Cardiac septum (tissue), 1 donor: ENCODE measurements around the gene RPRD1B. TPM values are rescaled to one million over a fixed set of nuclear protein-coding genes. Genes with fewer than 3 reads are reported as not detected.
A peak's percentile ranks its signal among the peaks of the same experiment; 100 is the strongest.

Experiments used
- DNase-seq: peaks from one replicate; pipeline ENCODE4 v3.0.0-alpha.2; 2020; ENCODE audit warnings: low spot score
- intact Hi-C: fragments of 100-400 bp; cut with DNase I; formaldehyde crosslinking; loops from one replicate; pipeline ENCODE4 v1.14.0; 2022
- total RNA-seq: library from RNA; stranded (reverse); fragmentation: NEBNext Ultra II Directional; extraction: Animal tissue kit (Norgen Biotek cat#: 25700); gene quantifications from one replicate; pipeline ENCODE4 v1.2.1, GENCODE V29; 2021
- donor health status: DM: no; HTN: no; CAD: no.

The RPRD1B gene
- total RNA-seq, 1 donor from 2014 or later, result 62.2 TPM

DNA sequence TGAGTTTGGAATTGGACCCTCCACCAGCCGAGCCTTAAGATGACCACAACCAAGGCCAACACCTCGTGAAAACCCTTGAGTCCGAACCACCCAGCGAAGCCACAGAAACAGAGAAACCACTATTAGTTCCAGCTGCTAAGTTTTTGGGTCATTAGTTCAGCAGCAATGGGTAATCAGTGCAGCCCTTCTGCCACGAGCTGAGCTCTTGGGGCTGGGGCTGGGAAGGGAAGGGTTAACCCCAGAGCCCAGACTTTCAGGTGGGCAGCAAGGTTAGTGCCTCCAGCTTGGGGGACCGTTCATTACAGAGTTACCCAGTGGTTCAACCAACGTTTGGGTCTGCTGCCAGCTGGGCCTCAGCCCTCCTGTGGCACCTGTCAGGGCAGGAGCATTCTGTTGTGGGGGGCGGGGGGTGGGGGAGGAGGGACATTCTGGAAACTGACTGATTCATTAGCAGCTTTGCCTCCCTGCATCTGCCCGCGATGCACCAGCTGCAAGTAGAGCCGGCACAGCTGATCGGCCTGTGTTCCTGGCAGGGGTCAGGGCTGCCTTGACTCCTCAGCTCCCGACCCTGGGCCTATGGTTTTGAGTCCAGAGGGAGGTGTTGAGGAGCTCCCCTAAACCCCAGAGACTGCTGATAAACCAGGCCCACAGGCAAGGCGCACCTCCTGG is 78.8 kb downstream of the RPRD1B start:
- no peak for DNase-seq
- intact Hi-C loops, result no loop called here

DNA sequence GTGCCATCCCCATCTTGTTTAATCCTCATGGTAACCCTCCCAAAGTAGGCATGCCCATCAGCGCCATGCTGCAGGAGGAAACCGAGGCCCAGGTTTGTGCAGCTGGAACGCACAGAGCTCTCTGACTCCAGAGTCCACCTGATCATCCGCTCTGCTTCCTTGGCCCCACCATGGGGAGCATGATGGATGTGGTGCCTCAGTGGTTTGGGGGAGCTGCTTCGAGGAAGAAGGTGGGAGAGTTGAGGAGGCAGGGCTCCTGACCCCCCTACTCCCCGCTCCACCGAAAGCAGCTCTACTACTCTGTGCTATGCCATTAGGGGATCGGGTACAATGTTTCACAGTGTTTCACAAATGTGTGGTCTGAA is 79.4 kb downstream of the RPRD1B start:
- intact Hi-C loops, result no loop called here
- no peak for DNase-seq

DNA sequence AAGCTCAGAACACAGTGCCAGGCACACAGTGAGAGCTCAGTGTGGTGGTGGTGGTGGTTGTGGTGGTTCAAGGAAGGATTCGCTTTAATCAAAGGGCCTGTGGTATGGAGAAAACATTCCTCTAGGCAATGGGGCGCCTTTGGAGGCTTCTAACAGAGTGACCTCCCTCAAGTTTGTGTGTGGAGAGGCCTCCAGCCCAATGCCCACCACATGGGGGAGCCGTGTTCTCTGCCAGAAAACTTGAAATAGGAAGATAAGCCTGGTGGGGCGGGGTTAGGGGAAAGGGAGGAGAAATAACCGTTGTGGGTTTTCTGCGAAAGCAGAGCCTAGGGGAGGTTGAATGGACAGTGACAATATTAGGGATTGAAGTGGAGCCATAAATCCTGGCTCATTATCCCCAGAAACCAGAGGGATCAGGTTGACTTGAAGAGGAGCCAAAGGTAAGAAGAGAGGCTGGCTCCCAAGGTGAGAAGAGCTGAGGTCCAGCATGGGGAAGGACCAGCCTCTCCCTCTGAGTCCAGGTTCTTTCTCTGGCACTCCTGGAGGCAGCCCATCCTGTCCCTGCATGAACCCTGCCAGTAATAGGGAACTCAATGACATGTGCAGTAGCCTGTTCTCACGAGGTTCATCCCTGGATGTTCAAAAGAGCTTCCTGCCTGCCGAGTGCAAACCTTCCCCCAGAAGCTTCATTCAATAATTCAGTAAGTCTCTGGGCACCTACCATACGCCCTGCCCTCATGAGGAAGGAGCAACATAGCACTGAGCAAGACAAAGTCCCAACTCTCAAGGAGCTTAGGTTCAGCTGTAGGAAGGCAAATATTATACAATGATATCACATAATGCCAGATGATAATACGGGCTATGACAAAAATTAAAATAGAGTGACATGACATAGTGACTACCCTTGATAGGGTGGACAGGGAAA is 80.1 kb downstream of the RPRD1B start:
- intact Hi-C loops, result no loop called here
- no peak for DNase-seq

DNA sequence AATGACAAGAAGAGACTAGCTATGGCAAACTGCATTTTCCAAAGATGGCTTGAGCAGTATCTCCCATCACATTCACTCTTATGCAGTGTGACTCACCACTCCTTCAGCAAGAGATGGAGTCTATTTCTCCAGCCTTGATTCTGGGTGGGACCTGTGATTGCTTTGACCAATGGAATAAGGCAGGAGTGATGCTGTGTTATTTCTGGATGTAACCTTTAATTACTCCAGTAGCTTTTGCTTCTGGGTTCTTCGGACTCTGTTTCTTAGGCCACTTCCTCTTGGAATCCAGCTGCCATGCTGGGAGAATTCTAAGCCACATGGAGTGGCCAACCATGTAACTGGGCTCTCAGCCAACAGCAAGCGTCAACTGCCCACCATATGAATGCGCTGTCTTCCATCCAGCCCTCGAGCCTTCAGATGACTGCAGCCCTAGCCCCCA is 80.8 kb downstream of the RPRD1B start:
- intact Hi-C loops, result no loop called here
- DNase-seq, result no peak

DNA sequence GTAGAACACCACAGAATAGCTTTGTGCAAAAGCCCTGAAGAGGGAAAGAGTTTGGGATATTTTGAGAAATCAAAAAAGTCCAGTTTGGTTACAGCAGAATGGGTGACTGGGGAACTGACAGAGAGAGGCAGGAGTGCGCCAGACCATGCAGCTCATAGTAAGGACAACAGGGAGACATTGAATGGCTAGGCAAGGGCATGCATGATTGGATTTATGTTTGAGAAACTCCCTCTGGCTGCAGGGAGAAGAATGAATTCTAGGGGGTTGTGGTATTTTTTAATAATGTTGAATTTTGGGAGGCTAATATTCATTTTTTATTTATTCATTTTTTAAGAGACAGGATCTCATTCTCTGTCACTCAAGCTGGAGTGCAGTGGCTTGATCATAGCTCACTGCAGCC is 81.7 kb downstream of the RPRD1B start:
- no peak for DNase-seq
- intact Hi-C loops, result no loop called here

DNA sequence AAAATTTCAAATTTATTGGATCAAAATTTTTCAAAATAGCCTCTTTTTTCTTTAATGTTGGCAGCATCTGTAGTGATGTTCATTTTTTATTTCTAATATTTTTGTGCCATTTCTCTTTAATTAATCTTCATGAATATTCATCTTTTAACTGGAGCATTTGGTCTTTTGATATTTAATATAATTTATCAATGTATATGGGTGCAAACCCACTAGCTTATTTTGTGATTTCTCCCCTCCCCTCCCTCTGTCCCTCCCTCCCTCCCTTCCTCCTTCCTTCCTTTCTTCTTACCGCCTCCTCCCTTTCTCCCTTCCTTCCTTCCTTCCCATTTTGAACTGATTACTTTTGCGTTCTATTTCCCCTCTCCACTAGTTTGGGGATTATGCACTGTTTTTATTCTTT is 82.3 kb downstream of the RPRD1B start:
- no peak for DNase-seq
- intact Hi-C loops, result no loop called here

DNA sequence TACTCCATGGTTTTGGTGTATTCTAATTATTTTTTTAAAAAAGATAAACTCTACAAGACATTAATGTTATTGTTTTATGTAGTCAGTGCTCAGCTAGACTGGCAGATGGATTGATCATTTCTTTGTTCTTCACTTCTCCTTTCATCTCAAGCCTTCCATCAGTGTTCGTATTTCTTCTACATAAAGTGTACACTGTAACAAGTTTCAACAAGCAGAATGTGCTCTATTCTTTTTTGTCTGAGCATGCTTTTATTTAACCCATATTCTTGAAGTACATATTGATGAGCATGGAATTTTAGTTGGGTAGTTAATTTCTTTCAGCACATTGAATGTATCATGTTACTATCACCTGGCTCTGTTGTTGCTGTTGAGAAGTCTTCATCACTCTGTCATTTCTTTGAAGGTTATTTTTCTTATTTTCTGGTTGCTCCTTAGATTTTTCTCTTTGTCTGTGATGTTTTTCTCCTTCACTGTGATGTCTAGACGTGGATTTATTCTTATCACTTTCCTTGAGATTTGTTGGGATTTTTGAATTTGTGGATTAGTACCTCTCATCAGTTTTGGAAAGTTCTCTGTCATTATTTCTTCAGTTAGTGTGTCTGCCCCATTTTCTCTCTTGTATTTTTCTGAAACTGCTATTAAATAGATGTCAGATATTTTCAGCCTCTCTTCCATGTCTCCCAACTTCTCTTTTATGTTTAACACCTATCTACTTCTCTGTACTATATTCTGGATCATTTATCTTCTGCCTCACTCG is 83.0 kb downstream of the RPRD1B start:
- intact Hi-C loops, result no loop called here
- DNase-seq, result no peak

DNA sequence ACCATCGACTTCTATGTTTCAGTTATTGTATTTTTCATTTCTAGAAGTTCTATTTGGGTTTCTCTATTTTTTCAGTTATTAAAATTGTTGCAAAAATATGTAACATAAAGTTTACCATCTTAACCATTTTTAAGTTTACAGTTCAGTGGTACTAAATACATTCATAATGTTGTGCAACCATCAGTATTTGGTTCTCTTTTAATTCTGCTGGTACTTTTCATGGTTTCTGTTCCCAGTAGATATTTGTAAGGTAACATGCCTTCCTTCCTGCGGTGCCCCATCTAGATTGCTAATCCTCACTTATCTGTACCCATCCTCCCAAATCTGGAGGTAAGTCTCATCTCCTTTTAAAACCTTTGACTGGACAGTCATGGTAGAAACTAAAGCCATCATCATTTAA is 83.7 kb downstream of the RPRD1B start:
- DNase-seq, result no peak
- intact Hi-C loops, result no loop called here

DNA sequence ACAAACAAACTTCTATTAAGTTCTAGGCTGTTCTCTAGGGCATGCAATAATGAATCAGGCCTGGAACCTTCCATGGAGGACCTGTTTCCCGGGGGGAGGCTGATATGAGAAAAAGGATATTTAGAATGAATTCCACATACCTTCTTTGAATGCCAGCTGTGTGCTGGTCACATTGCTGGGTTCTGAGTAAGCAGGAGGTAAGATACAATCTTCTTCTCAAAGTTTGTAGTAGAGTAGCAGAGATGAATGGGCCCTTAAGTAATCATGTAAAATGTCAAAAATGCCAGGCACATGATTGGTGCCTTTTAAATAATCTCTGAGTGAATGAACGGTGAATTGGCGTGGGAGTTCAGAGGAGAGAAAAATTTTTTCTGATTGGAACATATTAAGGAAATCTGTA is 84.1 kb downstream of the RPRD1B start:
- intact Hi-C loops, result no loop called here
- DNase-seq, result no peak

DNA sequence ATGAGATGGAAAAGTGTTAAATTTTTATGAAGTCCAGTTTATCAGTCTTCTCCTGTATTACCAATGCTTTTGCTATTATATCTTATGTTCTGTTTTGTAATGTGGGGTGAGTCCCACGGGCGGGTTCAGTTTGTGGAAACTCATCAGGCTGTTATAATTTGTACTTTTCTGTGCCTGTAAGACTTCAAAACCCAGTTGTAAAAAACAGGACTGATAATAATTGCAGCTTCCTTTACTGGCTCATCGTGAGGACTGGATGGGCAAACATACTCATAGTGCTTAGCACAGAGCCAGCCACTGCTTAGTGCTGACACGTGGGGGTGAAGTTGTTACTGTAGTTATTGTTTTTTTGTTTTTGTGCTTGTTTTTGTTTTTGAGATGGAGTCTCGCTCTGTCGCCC is 85.9 kb downstream of the RPRD1B start:
- DNase-seq, result no peak
- intact Hi-C loops, result no loop called here

DNA sequence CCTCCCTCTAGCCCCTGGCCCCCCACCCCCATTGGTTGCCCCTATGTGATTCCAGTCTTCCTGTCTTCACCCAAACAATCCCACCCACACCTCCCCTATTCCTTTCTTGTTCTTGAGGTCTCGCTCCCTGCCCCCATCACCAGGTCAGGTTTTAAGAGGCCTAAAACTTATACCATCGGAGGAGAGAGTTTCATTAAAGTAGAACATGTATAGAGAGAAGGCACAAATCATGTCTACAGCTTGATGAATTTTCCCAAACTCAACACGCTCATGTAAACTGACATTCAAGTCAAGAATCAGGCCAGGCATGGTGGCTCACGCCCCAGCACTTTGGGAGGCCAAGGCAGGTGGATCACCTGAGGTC is 87.1 kb downstream of the RPRD1B start:
- intact Hi-C loops, result no loop called here
- DNase-seq, result no peak

DNA sequence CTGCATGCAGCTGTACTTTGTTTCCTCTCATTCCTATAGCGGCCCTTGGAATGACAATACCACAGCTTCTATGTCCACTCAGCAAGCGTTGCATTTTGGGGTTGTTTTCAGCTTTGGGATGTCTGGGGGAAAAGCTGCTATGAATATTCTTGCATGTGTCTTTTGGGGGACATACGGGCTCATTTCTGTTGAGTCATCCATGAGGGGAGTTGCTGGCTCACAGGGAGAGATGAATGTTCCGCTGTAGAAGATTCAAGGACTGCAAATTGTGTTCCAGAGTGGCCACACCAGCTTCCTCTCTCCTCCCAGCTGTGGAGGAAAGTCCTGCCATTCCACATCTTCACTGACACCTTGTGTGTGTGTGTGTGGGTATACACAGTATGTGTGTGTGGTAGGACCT is 88.2 kb downstream of the RPRD1B start:
- no peak for DNase-seq
- intact Hi-C loops, result no loop called here

DNA sequence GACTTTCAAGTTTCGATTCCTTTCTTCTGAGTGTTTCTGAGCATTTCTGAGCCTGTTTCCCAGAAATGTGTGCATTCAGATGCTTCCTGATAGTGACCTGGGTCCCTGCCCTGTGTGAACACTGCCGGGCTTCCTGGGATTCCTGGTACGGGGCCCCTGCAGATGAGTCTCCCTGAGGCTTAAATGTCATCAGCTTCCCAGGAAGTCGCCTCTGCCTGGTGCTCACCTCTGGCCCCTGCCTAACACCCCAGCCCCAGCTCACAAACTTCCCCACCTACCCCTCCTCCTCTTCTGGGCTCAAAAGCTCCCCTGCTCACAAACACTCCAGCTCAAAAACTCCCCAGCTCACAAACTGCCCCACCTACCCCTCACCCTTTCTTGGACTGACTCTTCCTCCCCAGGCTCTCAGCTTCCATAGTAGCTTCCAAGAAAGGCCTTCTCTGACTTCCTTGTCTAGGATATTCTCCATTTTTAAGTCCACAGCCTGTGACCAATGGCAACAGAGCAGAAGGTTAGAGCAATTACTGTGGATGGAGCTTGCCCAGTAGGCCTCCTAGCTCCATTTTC is 89.6 kb downstream of the RPRD1B start:
- intact Hi-C loops, result no loop called here
- no peak for DNase-seq

DNA sequence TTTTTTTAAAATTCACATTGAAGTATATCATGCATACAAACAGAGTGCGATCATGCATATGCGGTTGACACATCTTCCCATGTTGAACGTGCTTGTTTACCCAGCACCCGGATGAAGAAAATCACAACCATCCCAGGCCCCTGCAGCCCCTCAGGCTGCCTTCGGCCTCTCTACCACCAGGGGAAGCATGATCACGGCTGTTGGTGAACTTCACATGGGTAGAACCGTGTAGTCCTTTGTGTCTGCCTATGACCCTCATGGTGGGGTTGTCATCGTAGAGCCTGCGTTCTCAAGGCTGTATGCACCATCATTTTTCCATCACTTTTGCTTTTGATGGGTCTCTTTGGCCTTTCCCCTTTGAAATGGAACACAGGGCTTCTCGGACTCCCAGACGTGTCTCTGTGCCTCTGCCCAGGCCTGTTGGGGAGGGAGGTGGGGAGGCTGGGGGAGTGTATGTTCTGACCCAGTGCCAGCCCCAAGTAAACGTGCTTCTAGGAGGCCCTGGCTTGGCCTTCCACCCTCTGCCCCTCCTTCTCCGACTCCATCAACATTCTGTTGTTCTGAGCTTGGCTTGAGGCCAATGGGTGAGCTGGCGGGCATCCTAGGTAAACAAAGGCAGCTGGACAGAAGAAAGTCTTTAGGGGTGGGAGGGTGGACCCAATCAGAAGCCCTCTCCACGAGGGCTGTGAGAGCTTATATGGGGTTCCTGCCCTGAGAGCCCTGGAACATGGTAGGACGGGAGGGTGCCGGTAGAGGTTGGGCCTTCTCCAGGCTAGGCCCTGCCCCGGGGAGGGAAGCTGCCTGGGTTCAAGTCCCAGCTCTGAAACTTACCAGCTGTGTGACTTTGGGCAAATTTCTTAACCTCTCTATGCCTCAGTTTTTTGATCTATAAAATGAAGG is 91.9 kb downstream of the RPRD1B start:
- intact Hi-C loops, result loop anchor here (1.0 to 5.0 kb wide), 3 partner anchors 15 to 92 kb away; no protein-coding TSS in a partner anchor
- peak; percentile 82 for DNase-seq

DNA sequence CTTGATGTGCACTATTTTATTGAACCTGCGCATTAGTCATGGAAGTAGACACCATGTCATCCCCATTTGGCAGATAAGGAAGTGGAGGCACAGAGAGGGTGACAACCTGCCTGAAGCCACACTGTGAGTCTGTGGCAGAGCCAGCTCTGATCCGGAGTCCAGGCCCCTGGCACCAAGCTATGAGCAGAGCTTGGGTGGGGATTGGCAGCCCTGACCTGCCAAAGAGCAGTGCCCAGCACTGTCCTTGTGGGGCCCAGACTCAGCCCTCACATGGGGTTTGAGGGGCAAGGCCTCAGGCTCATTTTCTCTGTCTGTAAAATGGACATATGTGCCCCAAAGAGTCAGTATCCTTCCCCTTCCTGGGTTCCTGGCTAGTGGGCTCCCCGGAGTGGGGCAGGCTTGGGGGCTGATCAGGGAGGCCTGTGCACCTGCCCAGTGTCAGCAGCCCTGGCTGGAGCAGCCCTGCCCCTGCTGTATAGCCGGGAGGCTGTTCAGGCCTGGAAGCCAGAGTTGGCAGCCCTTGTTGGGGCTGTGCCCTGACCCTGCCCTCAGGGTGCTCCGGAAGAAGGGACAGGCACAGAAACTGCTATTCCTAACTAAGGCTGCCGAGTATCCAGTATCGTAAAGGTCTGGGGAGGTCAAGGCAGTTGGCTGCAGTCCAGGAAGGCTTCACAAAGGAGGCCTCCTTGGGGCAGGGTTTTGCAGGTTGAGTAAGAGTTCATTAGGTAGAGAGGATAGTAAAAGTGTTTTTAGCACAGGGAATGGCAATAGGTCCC is 92.8 kb downstream of the RPRD1B start:
- DNase-seq, result peak; percentile 63
- intact Hi-C loops, result loop anchor here (1.0 to 5.0 kb wide), 3 partner anchors 16 to 91 kb away; no protein-coding TSS in a partner anchor

DNA sequence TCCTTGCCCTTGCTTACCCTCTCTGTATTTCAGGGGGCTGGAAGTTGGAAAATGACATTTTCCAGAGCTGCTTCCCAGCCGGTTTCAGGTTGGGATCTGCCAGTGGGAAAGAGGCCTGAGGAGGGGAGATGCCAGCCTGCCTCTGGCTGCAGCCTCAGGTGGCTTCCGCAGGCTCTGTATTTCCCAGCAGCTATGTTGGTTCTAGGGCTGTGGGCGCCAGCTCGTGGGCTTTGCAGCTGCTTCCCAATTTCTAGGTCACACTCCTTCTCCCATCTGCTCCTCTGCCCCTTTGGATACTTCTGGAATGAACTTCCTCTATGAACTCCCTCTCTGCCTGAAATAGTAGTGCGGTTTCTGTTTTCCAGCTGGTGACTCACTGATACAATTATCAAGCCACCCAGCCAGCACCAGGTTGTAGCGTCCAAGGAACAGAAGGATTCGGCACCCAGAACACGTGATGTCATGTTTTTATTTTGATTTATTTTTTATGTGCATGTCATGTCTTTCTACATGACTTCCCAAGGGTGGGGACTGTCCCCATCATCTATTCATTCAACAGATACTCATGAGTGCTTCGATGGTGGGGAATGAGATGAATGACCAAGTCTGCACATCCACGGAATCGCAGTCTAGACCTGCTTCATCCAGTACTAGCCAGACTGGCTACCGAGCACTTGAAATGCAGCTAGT is 93.5 kb downstream of the RPRD1B start:
- intact Hi-C loops, result loop anchor here (1.0 to 5.0 kb wide), 3 partner anchors 17 to 90 kb away; no protein-coding TSS in a partner anchor
- peak; percentile 75 for DNase-seq

DNA sequence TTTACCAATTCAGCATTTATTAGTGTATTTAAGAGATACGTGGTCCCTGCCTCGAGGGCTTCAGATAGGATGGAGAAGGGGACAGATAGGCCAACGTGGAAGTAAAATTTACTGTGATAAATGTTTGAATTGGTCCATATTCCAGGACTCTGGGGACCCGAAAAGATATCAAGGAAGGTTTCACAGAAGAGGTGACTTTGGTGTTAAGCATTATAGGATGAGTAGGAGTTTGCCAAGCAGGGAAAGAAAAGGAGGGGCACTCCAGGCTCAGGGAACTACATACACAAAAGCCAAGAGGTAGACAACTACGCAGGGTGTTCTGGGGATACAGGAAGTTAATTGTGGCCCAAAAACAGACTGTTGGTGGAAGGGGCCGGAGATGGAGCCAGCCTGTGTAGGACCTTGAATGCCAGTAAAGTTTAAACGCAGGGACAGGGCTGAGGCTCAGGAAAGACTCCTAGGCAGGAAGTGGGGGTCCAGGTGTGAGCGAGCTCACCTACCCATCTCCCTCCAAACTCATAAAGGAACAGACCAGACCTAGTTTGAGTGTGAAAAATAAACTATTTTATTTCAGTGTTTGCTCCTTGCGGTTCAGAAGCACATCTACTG is 94.5 kb downstream of the RPRD1B start:
- peak; percentile 50 for DNase-seq
- intact Hi-C loops, result loop anchor here (5.0 kb wide), 2 partner anchors 56 to 89 kb away; no protein-coding TSS in a partner anchor
